Measurements from ENCODE around the gene INPP5D. TPM values are rescaled to one million over a fixed set of nuclear protein-coding genes. Genes with fewer than 3 reads are reported as not detected.

The INPP5D gene
- total RNA-seq, 1 donor from 2014 or later: 43.6 TPM

DNA sequence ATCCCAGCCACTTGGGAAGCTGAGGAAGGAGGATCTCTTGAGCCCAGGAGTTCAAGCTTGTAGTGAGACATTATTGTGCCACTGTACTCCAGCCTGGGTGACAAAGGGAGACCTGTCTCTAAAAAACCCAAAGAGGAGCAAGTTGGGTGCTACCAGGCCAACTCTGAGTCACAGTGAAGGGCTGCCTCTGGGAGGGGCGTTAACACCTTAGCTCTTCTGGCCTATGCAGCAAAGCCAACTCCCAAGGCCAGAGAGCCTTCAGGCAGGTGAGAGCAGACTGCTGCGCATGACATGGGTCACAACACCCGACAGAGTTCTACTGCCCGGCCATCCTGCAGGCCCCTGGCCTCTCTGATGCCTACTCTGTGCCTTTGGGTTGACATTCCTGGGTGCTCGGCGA is 158.7 kb downstream of the INPP5D start:
- intact Hi-C loops (cut with micrococcal nuclease): no loop called here
- H3K36me3 Mint-ChIP-seq (ENCODE audit: low read depth): no peaks in the 10 kb centered on the region
- H3K4me1 Mint-ChIP-seq: no peaks in the 10 kb centered on the region
- no peak overlapping the region for H3K4me3 Mint-ChIP-seq
- H3K27me3 Mint-ChIP-seq: no peaks in the 10 kb centered on the region
- H3K9me3 Mint-ChIP-seq: no peaks in the 10 kb centered on the region
- no peak overlapping the region for H3K27ac Mint-ChIP-seq
- no peak for DNase-seq

DNA sequence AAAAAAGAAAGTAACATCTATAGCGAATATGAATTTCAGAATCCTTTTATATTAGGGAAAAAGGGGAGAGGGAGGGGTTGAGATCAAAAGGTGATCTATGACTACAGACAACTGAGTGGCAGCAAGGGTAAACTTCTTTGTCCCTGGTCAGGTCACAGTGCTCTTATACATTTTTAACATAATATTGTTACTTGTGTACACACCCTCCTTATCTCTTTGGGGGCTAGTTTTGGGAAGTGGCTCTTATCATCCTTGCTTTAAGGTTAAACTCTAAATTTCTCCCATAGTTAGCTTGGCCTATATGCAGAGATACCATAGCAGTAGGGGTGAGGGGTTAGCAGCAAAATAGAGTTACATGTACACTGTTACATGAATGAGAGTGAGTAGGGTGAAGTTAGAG is 159.7 kb downstream of the INPP5D start:
- Mint-ChIP-seq H3K4me1 (no peaks in the 10 kb centered on the region), H3K27ac (no peak overlapping the region), H3K36me3 (ENCODE audit: low read depth) (no peaks in the 10 kb centered on the region), H3K4me3 (no peak overlapping the region), H3K27me3 (no peaks in the 10 kb centered on the region), H3K9me3 (no peaks in the 10 kb centered on the region)
- no peak for DNase-seq
- intact Hi-C loops (cut with micrococcal nuclease): no loop called here

DNA sequence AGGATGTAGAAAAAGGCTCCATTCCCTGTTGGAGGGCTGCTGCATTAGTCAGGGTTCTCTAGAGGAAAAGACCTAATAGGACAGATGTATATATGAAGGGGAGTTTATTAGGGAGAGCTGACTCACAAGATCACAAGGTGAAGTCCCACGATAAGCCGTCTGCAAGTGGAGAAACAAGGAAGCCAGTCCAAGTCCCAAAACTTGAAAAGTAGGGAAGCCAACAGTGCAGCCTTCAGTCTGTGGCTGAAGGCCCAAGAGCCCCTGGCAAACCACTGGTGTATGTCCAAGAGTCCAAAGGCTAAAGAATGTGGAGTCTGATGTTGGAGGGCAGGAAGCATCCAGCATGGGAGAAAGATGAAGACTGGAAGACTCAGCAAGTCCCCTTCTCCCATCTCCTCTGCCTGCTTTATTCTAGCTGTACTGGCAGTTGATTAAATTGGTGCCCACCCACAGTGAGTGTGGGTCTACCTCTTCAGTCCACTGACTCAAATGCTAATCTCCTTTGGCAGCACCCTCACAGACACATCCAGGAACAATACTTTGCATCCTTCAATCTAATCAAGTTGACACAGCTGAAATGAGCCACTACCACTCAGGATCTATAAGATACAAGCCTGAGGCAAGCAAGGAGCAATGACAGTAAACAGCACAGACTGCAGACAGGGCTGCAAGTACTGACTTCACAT is 161.4 kb downstream of the INPP5D start:
- H3K4me1 Mint-ChIP-seq: peaks cover 10% of the 10 kb centered on the region
- H3K4me3 Mint-ChIP-seq: no peak overlapping the region
- intact Hi-C loops (cut with micrococcal nuclease): no loop called here
- no peak for DNase-seq
- peaks cover 2% of the 10 kb centered on the region for H3K27me3 Mint-ChIP-seq
- no peak overlapping the region for H3K27ac Mint-ChIP-seq
- H3K36me3 Mint-ChIP-seq (ENCODE audit: low read depth): peaks cover 3% of the 10 kb centered on the region
- no peaks in the 10 kb centered on the region for H3K9me3 Mint-ChIP-seq

DNA sequence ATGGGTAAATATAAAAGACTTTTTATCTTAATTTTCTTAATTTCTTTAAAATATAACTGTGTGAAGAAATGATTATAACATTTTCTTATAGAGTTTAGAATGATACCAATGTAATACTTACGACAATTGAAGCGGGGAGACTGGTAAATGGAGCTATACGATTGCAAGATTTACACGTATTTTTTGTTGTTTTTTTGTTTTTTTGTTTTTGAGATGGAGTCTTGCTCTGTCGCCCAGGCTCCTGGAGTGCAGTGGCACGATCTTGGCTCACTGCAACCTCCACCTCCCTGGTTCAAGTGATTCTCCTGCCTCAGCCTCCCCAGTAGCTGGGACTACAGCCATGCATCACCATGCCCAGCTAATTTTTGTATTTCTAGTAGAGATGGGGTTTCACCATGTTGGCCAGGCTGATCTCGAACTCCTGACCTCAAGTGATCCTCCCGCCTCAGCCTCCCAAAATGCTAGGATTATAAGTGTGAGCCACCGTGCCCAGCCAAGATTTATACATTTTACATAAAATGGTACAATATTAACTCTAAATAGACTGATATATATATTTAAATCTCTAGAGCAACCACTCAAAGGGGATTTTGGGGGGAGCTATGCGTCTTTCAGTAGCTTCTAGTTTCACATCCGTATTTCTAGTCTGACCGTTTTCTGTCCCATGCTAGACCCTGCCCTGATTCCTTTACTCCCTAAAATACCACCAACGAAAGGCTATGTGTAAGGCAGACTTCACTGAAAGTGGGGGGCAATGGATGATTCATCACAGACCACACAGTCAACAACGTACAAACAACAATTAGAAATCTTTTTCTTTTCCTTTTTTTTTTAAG is 163.1 kb downstream of the INPP5D start:
- Mint-ChIP-seq H3K36me3 (ENCODE audit: low read depth) (peaks cover 4% of the 10 kb centered on the region), H3K4me3 (no peak overlapping the region), H3K9me3 (no peaks in the 10 kb centered on the region), H3K27ac (no peak overlapping the region), H3K27me3 (peaks cover 2% of the 10 kb centered on the region), H3K4me1 (peaks cover 16% of the 10 kb centered on the region)
- no peak for DNase-seq
- intact Hi-C loops (cut with micrococcal nuclease): no loop called here

DNA sequence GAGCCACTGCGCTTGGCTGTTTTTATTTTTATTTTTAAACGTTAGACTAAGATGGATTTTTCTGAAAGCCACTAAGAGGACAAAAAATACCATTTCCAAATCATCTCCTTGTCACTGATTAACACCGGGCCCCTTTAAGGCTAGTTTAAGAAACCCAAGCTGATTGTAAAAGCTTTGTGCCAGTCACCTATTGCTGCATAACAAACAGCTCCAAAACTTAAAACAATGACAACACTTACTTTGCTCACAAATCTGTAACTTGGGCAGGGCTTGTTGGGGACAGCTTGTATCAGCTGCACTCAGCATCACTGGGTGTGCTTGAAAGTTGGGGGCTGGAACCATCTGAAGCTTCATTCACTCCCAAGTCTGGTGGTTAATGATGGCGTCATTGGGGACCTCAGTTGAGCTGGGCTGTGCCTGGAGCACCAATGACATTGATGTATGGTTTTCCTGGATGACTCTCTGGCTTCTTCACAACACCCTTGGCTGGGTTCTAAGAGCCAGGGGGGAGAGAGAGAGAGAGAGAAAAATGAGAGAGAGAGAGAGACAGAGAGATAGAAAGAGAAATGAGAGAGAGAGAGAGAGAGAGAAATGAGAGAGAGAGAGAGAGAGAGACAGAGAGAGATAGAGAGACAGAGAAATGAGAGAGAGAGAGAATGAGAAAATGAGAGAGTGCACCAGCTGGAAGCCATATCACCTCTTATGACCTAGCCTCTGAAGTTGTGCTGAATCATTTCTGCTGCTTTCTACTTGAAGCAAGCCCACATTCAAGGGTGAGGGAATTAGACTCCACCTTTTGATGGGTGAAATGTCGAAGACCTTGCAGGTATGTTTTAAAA is 165.3 kb downstream of the INPP5D start:
- Mint-ChIP-seq H3K4me3 (no peak overlapping the region), H3K27me3 (peaks cover 2% of the 10 kb centered on the region), H3K4me1 (peaks cover 27% of the 10 kb centered on the region), H3K27ac (no peak overlapping the region), H3K9me3 (no peaks in the 10 kb centered on the region), H3K36me3 (ENCODE audit: low read depth) (peaks cover 4% of the 10 kb centered on the region)
- no peak for DNase-seq
- intact Hi-C loops (cut with micrococcal nuclease): no loop called here

DNA sequence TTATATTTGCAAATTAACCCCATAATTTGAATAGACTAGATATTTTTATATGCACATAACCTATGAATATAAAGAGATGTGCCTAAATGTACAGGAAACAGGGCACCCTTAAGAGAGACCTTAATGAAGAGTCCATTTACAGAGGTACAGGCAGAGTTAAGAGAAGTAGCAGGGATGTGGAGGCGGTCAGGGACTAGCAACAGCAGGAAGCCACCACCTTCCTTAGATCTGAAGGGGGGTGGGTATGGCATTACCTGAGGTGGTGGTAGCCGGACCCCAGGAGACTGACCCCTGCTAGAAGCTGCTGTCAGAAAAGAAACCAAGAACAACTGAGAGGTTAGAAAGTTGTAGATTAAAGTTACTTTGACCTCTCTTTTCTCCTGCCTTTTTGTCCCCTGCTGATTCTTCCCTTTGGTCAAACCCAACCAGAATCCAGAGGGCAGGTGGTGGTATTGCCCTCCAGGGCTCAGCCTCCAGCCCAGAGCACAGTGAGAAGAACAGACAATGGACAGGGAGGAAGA is 166.4 kb downstream of the INPP5D start:
- Mint-ChIP-seq H3K4me3 (no peak overlapping the region), H3K27ac (no peak overlapping the region), H3K9me3 (no peaks in the 10 kb centered on the region), H3K27me3 (peaks cover 2% of the 10 kb centered on the region), H3K4me1 (peaks cover 34% of the 10 kb centered on the region), H3K36me3 (ENCODE audit: low read depth) (peaks cover 4% of the 10 kb centered on the region)
- intact Hi-C loops (cut with micrococcal nuclease): no loop called here
- no peak for DNase-seq

DNA sequence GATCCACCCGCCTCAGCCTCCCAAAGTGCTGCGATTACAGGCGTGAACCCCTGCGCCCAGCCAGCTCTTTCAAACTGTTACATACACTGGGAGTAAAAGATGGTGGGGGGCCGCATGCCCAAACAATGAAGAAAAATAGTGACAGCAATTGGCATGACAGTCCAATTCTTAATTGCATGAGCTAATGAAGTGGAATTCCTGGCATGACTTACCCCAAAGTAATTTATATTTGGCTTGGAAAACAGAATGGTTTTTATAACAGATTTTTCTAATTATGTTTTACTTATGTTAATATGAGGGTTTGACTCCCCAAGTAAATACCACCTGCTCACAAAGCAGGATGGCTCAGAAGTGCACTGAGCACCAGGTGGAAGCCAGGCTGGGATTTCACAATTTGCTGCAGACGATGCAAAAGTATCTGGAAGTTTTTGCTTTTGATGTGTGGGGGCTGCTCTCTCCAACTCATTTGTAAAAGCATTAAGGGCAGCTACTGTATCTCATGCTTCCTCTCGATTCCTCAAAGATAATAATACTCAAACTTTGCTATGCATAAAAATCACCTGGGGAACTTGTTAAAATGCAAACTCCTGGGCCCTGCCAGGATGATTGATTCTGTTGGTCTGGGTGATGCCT is 167.3 kb downstream of the INPP5D start:
- peaks cover 4% of the 10 kb centered on the region for H3K36me3 Mint-ChIP-seq (ENCODE audit: low read depth)
- H3K9me3 Mint-ChIP-seq: no peaks in the 10 kb centered on the region
- peaks cover 2% of the 10 kb centered on the region for H3K27me3 Mint-ChIP-seq
- peaks cover 40% of the 10 kb centered on the region for H3K4me1 Mint-ChIP-seq
- intact Hi-C loops (cut with micrococcal nuclease): no loop called here
- H3K27ac Mint-ChIP-seq: no peak overlapping the region
- H3K4me3 Mint-ChIP-seq: no peak overlapping the region
- DNase-seq: no peak

DNA sequence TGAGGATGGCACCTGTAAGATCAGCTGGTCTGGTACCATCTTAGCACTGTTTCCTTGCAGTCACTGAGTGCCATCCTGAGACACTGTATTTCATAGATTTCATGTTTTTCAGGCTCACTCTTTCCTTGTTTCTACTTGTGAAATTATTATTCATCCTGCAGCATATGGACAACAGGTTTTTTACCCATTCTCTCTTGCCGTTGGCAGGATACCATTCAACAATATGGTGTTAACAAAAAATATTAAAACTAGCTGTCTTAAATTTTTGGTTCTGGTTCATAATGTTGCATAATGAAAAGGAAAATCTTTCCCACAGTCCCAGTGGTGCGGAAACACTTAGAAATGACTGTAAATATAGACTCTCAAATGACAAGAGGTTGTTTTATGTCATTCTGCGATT is 168.2 kb downstream of the INPP5D start:
- Mint-ChIP-seq H3K27me3 (peaks cover 2% of the 10 kb centered on the region), H3K4me3 (no peak overlapping the region), H3K36me3 (ENCODE audit: low read depth) (peaks cover 4% of the 10 kb centered on the region), H3K4me1 (peaks cover 46% of the 10 kb centered on the region), H3K27ac (no peak overlapping the region), H3K9me3 (no peaks in the 10 kb centered on the region)
- intact Hi-C loops (cut with micrococcal nuclease): no loop called here
- DNase-seq: no peak

DNA sequence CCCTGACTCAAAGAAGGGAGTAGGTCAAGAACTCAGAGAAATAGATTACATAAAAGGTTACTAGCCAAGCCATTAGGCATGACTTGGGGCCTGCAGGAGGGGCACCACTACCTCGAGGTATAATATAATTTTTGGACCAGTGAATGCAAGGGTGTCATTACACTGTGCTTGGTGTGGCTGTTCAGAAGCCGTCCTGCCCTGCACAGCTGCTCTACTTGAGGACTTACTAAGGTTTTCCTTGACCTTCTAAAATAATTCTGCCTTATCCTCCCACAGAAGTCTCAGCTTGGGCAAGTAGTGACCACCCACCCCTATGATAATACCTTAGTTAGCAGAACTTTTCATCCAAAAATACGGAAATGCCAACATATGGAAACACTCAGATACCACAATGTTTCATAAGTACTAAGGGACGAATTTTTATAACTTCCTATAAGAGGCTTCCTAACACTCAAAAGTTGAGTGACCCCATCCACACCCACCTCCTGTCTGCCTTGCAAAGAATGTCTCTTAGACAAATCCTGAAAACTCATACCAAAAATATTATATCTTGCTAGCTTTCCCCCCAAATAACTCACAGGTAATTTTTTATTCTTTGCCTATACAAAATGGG is 173.6 kb downstream of the INPP5D start:
- peaks cover 3% of the 10 kb centered on the region for H3K36me3 Mint-ChIP-seq (ENCODE audit: low read depth)
- no peaks in the 10 kb centered on the region for H3K27me3 Mint-ChIP-seq
- no peak for DNase-seq
- peak overlapping the region; percentile 89 for H3K27ac Mint-ChIP-seq
- intact Hi-C loops (cut with micrococcal nuclease): loop anchor here (1.0 to 2.0 kb wide), 4 partner anchors 14 to 173 kb away; partner anchors contain the start of genes ATG16L1 and INPP5D
- H3K4me3 Mint-ChIP-seq: peak overlapping the region; percentile 52
- peaks cover 56% of the 10 kb centered on the region for H3K4me1 Mint-ChIP-seq
- peaks cover 4% of the 10 kb centered on the region for H3K9me3 Mint-ChIP-seq

DNA sequence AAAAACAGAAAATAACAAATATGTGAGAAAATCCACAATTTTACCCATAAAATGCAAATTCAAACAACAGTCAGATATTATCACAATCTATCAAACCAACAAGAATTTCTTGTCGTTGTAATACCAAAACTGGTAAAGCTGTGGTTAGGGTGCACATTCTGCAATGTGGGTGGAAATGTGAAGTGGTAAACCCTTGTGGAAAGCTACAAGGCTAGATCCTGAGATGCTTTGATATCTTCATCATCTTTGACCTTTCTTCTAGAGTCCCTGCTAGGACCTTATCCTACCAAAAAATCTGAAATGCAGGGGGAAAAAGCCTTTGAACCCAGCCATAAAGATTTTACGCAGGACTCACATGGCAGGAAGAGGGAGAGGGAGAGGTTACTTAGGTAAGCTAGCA is 174.1 kb downstream of the INPP5D start:
- Mint-ChIP-seq H3K4me3 (peak overlapping the region; percentile 54), H3K27ac (peak overlapping the region; percentile 89), H3K4me1 (peaks cover 60% of the 10 kb centered on the region), H3K36me3 (ENCODE audit: low read depth) (peaks cover 3% of the 10 kb centered on the region), H3K9me3 (peaks cover 4% of the 10 kb centered on the region), H3K27me3 (no peaks in the 10 kb centered on the region)
- DNase-seq: peak; percentile 76
- intact Hi-C loops (cut with micrococcal nuclease): loop anchor here (1.0 to 2.0 kb wide), 4 partner anchors 13 to 173 kb away; partner anchors contain the start of genes ATG16L1 and INPP5D

DNA sequence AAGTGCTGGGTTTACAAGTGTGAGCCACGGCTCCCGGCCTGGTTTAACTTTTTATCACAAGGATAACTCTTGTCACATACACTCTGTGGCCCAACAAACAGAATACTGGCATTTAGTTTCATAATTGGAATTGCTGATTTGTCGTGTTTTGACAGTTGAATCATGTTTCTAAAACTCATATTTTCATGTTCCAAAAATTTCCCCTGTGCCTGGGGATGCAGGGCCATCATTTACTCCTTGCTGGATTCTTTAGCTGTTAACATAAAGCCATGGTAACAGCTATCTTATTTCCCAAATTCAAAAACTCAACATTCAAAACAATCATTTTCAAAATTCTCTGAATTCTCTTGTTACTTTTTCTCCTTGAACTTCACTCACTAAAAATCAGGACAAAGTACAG is 174.9 kb downstream of the INPP5D start:
- no peak for DNase-seq
- intact Hi-C loops (cut with micrococcal nuclease): loop anchor here (1.0 to 2.0 kb wide), 4 partner anchors 12 to 174 kb away; partner anchors contain the start of genes ATG16L1 and INPP5D
- H3K27ac Mint-ChIP-seq: peak overlapping the region; percentile 54
- H3K27me3 Mint-ChIP-seq: no peaks in the 10 kb centered on the region
- H3K4me3 Mint-ChIP-seq: no peak overlapping the region
- H3K36me3 Mint-ChIP-seq (ENCODE audit: low read depth): peaks cover 3% of the 10 kb centered on the region
- H3K9me3 Mint-ChIP-seq: peaks cover 4% of the 10 kb centered on the region
- H3K4me1 Mint-ChIP-seq: peaks cover 62% of the 10 kb centered on the region

DNA sequence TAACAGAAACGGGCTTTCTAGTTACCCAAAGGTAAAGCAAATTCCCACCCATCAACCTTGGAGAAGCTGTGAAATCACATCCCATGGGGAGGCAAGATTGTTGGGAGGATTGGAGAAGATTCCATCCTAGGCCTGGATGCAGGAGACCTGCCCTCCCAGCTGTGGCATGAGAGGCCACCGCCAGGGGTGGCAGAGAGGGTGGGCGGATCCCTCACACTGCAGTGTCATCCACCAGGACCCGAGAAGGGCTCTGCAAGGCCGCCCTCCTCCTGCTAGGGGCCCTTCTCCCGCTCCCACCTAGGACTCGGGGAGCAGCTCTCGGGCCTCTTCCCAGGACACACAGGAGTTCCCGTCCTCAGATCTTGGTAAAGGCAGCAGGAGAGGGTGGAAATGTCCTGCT is 175.8 kb downstream of the INPP5D start:
- Mint-ChIP-seq H3K27me3 (no peaks in the 10 kb centered on the region), H3K4me1 (peaks cover 59% of the 10 kb centered on the region), H3K27ac (no peak overlapping the region), H3K4me3 (no peak overlapping the region), H3K36me3 (ENCODE audit: low read depth) (peaks cover 3% of the 10 kb centered on the region), H3K9me3 (peaks cover 4% of the 10 kb centered on the region)
- intact Hi-C loops (cut with micrococcal nuclease): loop anchor here (2.0 kb wide), 1 partner anchor 175 kb away; the partner anchor contains the start of gene INPP5D
- no peak for DNase-seq
